SH-SY5Y (cell line): ENCODE measurements around the gene MMP25.

ENCODE experiments used
- GATA2 ChIP-seq: IDR thresholded peaks from 2 replicates; pipeline ENCODE4 v1.6.1; 2011; ENCODE audit warnings: mild to moderate bottlenecking, low read depth, low read length
- GATA3 ChIP-seq: IDR thresholded peaks from 2 replicates; pipeline ENCODE4 v1.6.1; 2011; ENCODE audit warnings: low read depth, mild to moderate bottlenecking, low read length, moderate library complexity

GRCh38 chr16:3032624-3033023, 13.7 kb upstream of the MMP25 start:
- TF ChIP-seq GATA2 (no peak), GATA3 (no peak)
